Measurements from ENCODE around the gene UNC79.

UNC79 gene

GRCh38 chr14:93729993-93730392 is 299.3 kb downstream of the UNC79 start:
- no peak for DNase-seq
- peak overlapping the region; percentile 31 for H3K27ac Mint-ChIP-seq
- no peak for TF ChIP-seq CTCF (IDR thresholded peaks at IDR 0.05)
- no peaks in the 10 kb centered on the region for H3K36me3 Mint-ChIP-seq (ENCODE audit: low read depth)
- H3K9me3 Mint-ChIP-seq: no peaks in the 10 kb centered on the region
- H3K27me3 Mint-ChIP-seq (ENCODE audit: low read depth, poor library complexity): peaks cover 9% of the 10 kb centered on the region
- H3K4me3 Mint-ChIP-seq: no peak overlapping the region
- H3K4me1 Mint-ChIP-seq: peaks cover 33% of the 10 kb centered on the region

- H3K4me3 Mint-ChIP-seq: no peak overlapping the region
- no peaks in the 10 kb centered on the region for H3K9me3 Mint-ChIP-seq
- DNase-seq: no peak
- no peaks in the 10 kb centered on the region for H3K36me3 Mint-ChIP-seq (ENCODE audit: low read depth)
- peaks cover 9% of the 10 kb centered on the region for H3K27me3 Mint-ChIP-seq (ENCODE audit: low read depth, poor library complexity)
- no peak overlapping the region for H3K27ac Mint-ChIP-seq
- peaks cover 38% of the 10 kb centered on the region for H3K4me1 Mint-ChIP-seq
- no peak for TF ChIP-seq CTCF (IDR thresholded peaks at IDR 0.05)
Measured at GRCh38 chr14:93731753-93732152, 301.0 kb downstream of the UNC79 start.

- H3K4me3 Mint-ChIP-seq: no peak overlapping the region
- TF ChIP-seq CTCF (IDR thresholded peaks at IDR 0.05): no peak
- H3K27ac Mint-ChIP-seq: no peak overlapping the region
- H3K36me3 Mint-ChIP-seq (ENCODE audit: low read depth): no peaks in the 10 kb centered on the region
- peaks cover 37% of the 10 kb centered on the region for H3K4me1 Mint-ChIP-seq
- peaks cover 9% of the 10 kb centered on the region for H3K27me3 Mint-ChIP-seq (ENCODE audit: low read depth, poor library complexity)
- no peak for DNase-seq
- no peaks in the 10 kb centered on the region for H3K9me3 Mint-ChIP-seq
Measured at GRCh38 chr14:93732524-93732923, 301.8 kb downstream of the UNC79 start.

- no peak overlapping the region for H3K27ac Mint-ChIP-seq
- peaks cover 9% of the 10 kb centered on the region for H3K27me3 Mint-ChIP-seq (ENCODE audit: low read depth, poor library complexity)
- no peaks in the 10 kb centered on the region for H3K9me3 Mint-ChIP-seq
- no peak overlapping the region for H3K4me3 Mint-ChIP-seq
- TF ChIP-seq CTCF (IDR thresholded peaks at IDR 0.05): no peak
- DNase-seq: no peak
- H3K4me1 Mint-ChIP-seq: peaks cover 36% of the 10 kb centered on the region
- no peaks in the 10 kb centered on the region for H3K36me3 Mint-ChIP-seq (ENCODE audit: low read depth)
Measured at GRCh38 chr14:93733231-93733630, 302.5 kb downstream of the UNC79 start.

- Mint-ChIP-seq H3K4me1 (peaks cover 36% of the 10 kb centered on the region), H3K9me3 (no peaks in the 10 kb centered on the region), H3K27me3 (ENCODE audit: low read depth, poor library complexity) (peaks cover 9% of the 10 kb centered on the region), H3K27ac (no peak overlapping the region), H3K4me3 (no peak overlapping the region), H3K36me3 (ENCODE audit: low read depth) (no peaks in the 10 kb centered on the region)
- DNase-seq: no peak
- no peak for TF ChIP-seq CTCF (IDR thresholded peaks at IDR 0.05)
Measured at GRCh38 chr14:93733631-93734030, 302.9 kb downstream of the UNC79 start.

GRCh38 chr14:93734086-93734822 is 303.5 kb downstream of the UNC79 start:
- no peak for TF ChIP-seq CTCF (IDR thresholded peaks at IDR 0.05)
- no peaks in the 10 kb centered on the region for H3K36me3 Mint-ChIP-seq (ENCODE audit: low read depth)
- DNase-seq: peak; percentile 64
- peaks cover 9% of the 10 kb centered on the region for H3K27me3 Mint-ChIP-seq (ENCODE audit: low read depth, poor library complexity)
- H3K9me3 Mint-ChIP-seq: no peaks in the 10 kb centered on the region
- H3K4me1 Mint-ChIP-seq: peaks cover 36% of the 10 kb centered on the region
- peak overlapping the region; percentile 64 for H3K27ac Mint-ChIP-seq
- no peak overlapping the region for H3K4me3 Mint-ChIP-seq
